ENCODE measurements around the gene ACP2.

Gene ACP2

GRCh38 chr11:47248664-47249377 lies at the start of gene ACP2:
TSS of gene ACP2 (minus strand) at chr11:47248814. CDS start at chr11:47248789, 25 bp downstream.
- Mint-ChIP-seq H3K4me1 (peaks cover 8% of the 10 kb centered on the region), H3K27ac (peak within 1 kb of the TSS; percentile 95), H3K9me3 (no peaks in the 10 kb centered on the region), H3K27me3 (no peaks in the 10 kb centered on the region), H3K4me3 (peak within 1 kb of the TSS; percentile 95), H3K36me3 (peaks cover 10% of the 10 kb centered on the region)
- ATAC-seq, result peak; percentile 98

DNA sequence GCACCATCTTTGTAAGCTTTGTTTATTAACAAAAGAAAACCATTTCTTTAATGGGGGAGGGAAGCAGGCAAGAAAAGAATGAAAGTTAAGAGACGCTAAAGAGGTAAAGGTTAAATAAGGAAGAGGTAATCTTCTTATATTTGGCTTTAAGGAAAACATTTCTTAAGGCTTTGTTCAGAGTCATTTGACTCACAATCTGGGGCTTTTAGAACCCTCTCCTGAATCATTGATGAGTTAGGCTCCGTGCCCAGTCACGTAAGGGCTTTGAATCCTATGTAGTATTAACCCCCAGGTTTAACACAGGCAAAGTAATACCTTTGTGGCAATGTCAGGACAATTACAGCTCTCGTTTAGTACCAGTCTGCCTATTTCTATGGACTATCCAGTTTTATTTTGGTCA lies 47.4 kb upstream of the ACP2 start:
- no peak overlapping the region for H3K27ac Mint-ChIP-seq
- peaks cover 81% of the 10 kb centered on the region for H3K36me3 Mint-ChIP-seq
- no peak overlapping the region for H3K4me3 Mint-ChIP-seq
- H3K4me1 Mint-ChIP-seq, result no peaks in the 10 kb centered on the region
- ATAC-seq, result no peak
- H3K9me3 Mint-ChIP-seq, result no peaks in the 10 kb centered on the region
- H3K27me3 Mint-ChIP-seq, result no peaks in the 10 kb centered on the region

- Mint-ChIP-seq H3K9me3 (no peaks in the 10 kb centered on the region), H3K27ac (no peak overlapping the region), H3K27me3 (no peaks in the 10 kb centered on the region), H3K4me1 (no peaks in the 10 kb centered on the region), H3K4me3 (no peak overlapping the region), H3K36me3 (peaks cover 81% of the 10 kb centered on the region)
- no peak for ATAC-seq
These were observed 46.8 kb upstream of the ACP2 start for GRCh38 chr11:47295385-47295784.

DNA sequence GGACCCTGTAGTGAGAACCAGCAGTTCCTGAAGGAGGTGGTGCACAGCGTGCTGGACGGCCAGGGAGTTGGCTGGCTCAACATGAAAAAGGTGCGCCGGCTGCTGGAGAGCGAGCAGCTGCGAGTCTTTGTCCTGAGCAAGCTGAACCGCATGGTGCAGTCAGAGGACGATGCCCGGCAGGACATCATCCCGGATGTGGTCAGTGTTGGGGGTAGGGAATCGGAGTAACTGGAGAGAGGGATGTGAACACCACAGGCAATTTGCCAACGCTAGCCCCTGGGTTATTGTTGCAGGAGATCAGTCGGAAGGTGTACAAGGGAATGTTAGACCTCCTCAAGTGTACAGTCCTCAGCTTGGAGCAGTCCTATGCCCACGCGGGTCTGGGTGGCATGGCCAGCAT lies 41.2 kb upstream of the ACP2 start:
- H3K4me3 Mint-ChIP-seq, result no peak overlapping the region
- no peaks in the 10 kb centered on the region for H3K4me1 Mint-ChIP-seq
- peaks cover 78% of the 10 kb centered on the region for H3K36me3 Mint-ChIP-seq
- no peaks in the 10 kb centered on the region for H3K27me3 Mint-ChIP-seq
- H3K9me3 Mint-ChIP-seq, result no peaks in the 10 kb centered on the region
- no peak overlapping the region for H3K27ac Mint-ChIP-seq
- no peak for ATAC-seq

DNA sequence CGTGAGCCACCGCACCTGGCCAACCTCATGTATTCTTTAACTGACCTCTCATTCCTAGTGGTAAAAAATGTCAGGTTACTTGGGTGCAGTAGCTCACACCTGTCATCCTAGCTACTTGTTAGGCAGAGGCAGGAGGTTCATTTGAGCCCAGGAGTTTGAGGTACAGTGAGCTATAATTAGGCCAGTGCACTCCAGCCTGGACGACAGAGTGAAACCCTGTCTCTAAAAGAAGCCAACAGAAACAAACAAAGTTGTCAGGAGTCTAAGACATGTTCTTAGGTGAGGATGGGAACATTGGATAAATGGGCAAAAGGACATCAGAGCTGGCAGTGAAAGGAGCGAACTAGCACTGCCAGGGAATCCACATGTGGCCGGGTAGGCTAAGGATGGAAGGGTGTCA lies 39.5 kb upstream of the ACP2 start:
- H3K9me3 Mint-ChIP-seq, result no peaks in the 10 kb centered on the region
- ATAC-seq, result no peak
- peaks cover 83% of the 10 kb centered on the region for H3K36me3 Mint-ChIP-seq
- H3K4me1 Mint-ChIP-seq, result no peaks in the 10 kb centered on the region
- H3K27ac Mint-ChIP-seq, result no peak overlapping the region
- no peak overlapping the region for H3K4me3 Mint-ChIP-seq
- H3K27me3 Mint-ChIP-seq, result no peaks in the 10 kb centered on the region

GRCh38 chr11:47285969-47286770 lies 37.6 kb upstream of the ACP2 start:
- H3K4me3 Mint-ChIP-seq, result no peak overlapping the region
- H3K36me3 Mint-ChIP-seq, result peaks cover 72% of the 10 kb centered on the region
- no peak for ATAC-seq
- H3K27me3 Mint-ChIP-seq, result no peaks in the 10 kb centered on the region
- H3K4me1 Mint-ChIP-seq, result no peaks in the 10 kb centered on the region
- H3K27ac Mint-ChIP-seq, result no peak overlapping the region
- H3K9me3 Mint-ChIP-seq, result no peaks in the 10 kb centered on the region

- H3K36me3 Mint-ChIP-seq, result peaks cover 70% of the 10 kb centered on the region
- H3K4me1 Mint-ChIP-seq, result no peaks in the 10 kb centered on the region
- no peak for ATAC-seq
- H3K27ac Mint-ChIP-seq, result no peak overlapping the region
- H3K4me3 Mint-ChIP-seq, result no peak overlapping the region
- no peaks in the 10 kb centered on the region for H3K27me3 Mint-ChIP-seq
- no peaks in the 10 kb centered on the region for H3K9me3 Mint-ChIP-seq
These were observed 35.5 kb upstream of the ACP2 start for GRCh38 chr11:47284151-47284550.

- Mint-ChIP-seq H3K4me1 (no peaks in the 10 kb centered on the region), H3K36me3 (peaks cover 59% of the 10 kb centered on the region), H3K4me3 (no peak overlapping the region), H3K9me3 (no peaks in the 10 kb centered on the region), H3K27me3 (no peaks in the 10 kb centered on the region), H3K27ac (no peak overlapping the region)
- ATAC-seq, result no peak
These were observed 33.8 kb upstream of the ACP2 start for GRCh38 chr11:47282462-47282861.

DNA sequence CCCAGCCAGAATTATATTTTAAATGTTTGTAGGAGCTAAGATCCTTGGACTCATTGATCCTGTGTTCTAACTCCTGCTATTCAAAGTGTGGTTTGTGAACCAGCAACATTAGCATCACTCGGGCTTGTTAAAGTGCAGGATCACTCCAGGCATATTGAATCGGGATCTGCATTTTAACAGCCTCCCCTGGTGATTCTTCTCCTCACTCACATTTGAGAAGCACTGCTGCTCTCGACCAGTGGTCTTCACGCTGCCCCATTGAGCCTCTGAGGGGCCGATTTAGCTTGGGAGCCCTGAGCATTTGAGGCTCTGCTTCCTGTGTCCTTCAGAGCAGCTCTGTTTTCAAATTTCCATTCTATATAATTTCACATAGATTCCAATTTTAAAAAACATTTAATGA lies 32.2 kb upstream of the ACP2 start:
- no peak for ATAC-seq
- Mint-ChIP-seq H3K27me3 (no peaks in the 10 kb centered on the region), H3K36me3 (peaks cover 58% of the 10 kb centered on the region), H3K9me3 (no peaks in the 10 kb centered on the region), H3K4me3 (no peak overlapping the region), H3K4me1 (no peaks in the 10 kb centered on the region), H3K27ac (no peak overlapping the region)

DNA sequence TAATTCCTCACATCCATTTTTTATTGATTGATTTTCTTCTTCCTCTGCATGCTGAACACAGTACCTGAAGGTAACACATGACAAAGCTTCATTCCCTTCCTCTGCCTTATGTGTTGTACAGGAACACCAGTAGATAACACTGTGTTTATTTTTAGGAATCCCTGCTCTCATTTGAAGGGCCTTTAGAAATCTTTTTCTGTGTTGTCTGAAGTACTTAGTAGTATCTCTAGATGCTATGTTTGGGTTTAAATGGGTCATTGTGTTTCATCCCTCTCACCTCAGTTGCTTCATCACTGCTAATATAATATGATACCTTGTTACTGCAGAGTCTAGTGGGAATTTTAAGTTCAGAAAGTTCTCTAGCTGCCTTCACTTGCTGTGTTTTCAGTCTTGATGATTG lies 31.5 kb upstream of the ACP2 start:
- Mint-ChIP-seq H3K4me1 (no peaks in the 10 kb centered on the region), H3K36me3 (peaks cover 54% of the 10 kb centered on the region), H3K4me3 (no peak overlapping the region), H3K27ac (no peak overlapping the region), H3K27me3 (no peaks in the 10 kb centered on the region), H3K9me3 (no peaks in the 10 kb centered on the region)
- ATAC-seq, result no peak

- ATAC-seq, result no peak
- peaks cover 50% of the 10 kb centered on the region for H3K36me3 Mint-ChIP-seq
- no peak overlapping the region for H3K4me3 Mint-ChIP-seq
- no peaks in the 10 kb centered on the region for H3K9me3 Mint-ChIP-seq
- no peak overlapping the region for H3K27ac Mint-ChIP-seq
- peaks cover 6% of the 10 kb centered on the region for H3K4me1 Mint-ChIP-seq
- H3K27me3 Mint-ChIP-seq, result no peaks in the 10 kb centered on the region
These were observed 30.2 kb upstream of the ACP2 start for GRCh38 chr11:47278769-47279168.

GRCh38 chr11:47278058-47278457 lies 29.4 kb upstream of the ACP2 start:
- Mint-ChIP-seq H3K27me3 (no peaks in the 10 kb centered on the region), H3K9me3 (no peaks in the 10 kb centered on the region), H3K36me3 (peaks cover 48% of the 10 kb centered on the region), H3K27ac (no peak overlapping the region), H3K4me3 (no peak overlapping the region), H3K4me1 (peaks cover 6% of the 10 kb centered on the region)
- no peak for ATAC-seq

- Mint-ChIP-seq H3K4me3 (no peak overlapping the region), H3K36me3 (peaks cover 41% of the 10 kb centered on the region), H3K27ac (no peak overlapping the region), H3K27me3 (no peaks in the 10 kb centered on the region), H3K9me3 (no peaks in the 10 kb centered on the region), H3K4me1 (peaks cover 17% of the 10 kb centered on the region)
- ATAC-seq, result no peak
These were observed 28.3 kb upstream of the ACP2 start for GRCh38 chr11:47276923-47277322.

DNA sequence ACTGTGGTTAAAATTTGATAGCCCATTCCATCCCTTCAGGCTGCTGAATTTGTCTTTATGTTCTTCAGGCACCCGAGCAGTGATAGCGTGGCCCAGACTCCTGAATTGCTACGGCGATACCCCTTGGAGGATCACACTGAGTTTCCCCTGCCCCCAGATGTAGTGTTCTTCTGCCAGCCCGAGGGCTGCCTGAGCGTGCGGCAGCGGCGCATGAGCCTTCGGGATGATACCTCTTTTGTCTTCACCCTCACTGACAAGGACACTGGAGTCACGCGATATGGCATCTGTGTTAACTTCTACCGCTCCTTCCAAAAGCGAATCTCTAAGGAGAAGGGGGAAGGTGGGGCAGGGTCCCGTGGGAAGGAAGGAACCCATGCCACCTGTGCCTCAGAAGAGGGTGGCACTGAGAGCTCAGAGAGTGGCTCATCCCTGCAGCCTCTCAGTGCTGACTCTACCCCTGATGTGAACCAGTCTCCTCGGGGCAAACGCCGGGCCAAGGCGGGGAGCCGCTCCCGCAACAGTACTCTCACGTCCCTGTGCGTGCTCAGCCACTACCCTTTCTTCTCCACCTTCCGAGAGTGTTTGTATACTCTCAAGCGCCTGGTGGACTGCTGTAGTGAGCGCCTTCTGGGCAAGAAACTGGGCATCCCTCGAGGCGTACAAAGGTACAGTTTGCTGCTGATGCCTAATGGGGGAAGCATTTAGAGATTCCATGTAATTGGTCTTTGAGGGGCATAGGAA lies 26.1 kb upstream of the ACP2 start:
- H3K27ac Mint-ChIP-seq, result no peak overlapping the region

DNA sequence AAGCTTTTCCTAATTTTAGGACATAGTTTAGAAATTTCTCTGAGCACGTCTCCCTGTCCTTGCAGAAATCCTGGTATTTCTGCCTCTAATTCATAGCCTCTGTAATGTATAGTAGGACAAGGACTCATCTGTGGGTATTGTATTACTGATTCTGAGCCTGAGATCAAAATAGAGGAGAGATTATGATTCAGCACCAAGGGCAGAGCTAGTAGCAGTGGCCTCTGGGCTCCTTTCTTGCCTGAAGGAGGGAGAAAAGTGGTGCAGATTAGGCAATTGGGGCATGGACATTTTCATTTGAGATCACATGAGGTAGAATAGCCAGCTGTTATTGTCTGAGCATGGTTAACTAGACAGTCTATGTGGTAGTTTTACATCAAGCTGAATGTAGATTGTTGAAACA lies 24.1 kb upstream of the ACP2 start:
- Mint-ChIP-seq H3K36me3 (peaks cover 20% of the 10 kb centered on the region), H3K27me3 (no peaks in the 10 kb centered on the region), H3K27ac (no peak overlapping the region), H3K4me1 (peaks cover 43% of the 10 kb centered on the region), H3K4me3 (no peak overlapping the region), H3K9me3 (no peaks in the 10 kb centered on the region)
- no peak for ATAC-seq

More for the DNA sequence above, 26.1 kb upstream of the ACP2 start:
- H3K9me3 Mint-ChIP-seq, result no peaks in the 10 kb centered on the region
- ATAC-seq, result no peak
- H3K4me1 Mint-ChIP-seq, result peaks cover 30% of the 10 kb centered on the region
- H3K4me3 Mint-ChIP-seq, result no peak overlapping the region
- peaks cover 28% of the 10 kb centered on the region for H3K36me3 Mint-ChIP-seq
- no peaks in the 10 kb centered on the region for H3K27me3 Mint-ChIP-seq

All from stimulated activated memory B cell treated with anti-CD40 and anti-IgM and Interleukin-4, amounts not matched to agents 10 μg/mL and 1 μg/mL and 100 μg/mL, for 72 hours (primary cell).